Measurements from ENCODE around the gene HCRTR1. TPM values are rescaled to one million over a fixed set of nuclear protein-coding genes. Genes with fewer than 3 reads are reported as not detected.

HCRTR1 gene
- total and polyA plus RNA-seq, 2 donors (not counting 1 experiment from before 2014, with no cell fraction given) = not detected

DNA sequence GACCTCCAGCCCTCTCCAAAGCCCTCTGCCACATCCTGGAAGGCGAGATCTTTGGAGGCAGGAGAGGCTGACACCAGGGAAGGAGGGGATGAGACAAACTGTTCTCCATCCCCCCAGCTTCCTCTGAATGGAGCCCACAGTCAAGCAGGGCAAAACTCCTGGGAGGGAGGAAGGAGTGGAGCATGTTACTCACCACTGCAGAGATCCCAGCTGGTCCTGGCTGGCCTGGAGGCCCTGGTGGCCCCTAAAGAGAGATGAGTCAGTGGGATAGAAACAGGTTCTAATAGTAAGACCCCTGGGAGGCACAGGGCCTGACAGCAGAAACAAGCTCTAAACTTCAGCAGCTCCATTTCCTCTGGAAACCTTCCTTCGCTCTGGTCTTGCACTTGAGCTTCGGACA is 41.2 kb downstream of the HCRTR1 start:
- H2AFZ ChIP-seq (ENCODE audit: low read length) = no peak overlapping the region
- no peaks in the 10 kb centered on the region for H3K27me3 ChIP-seq (ENCODE audit: control insufficient read depth, insufficient read depth, low read length)
- H3K79me2 ChIP-seq (ENCODE audit: control insufficient read depth, insufficient read depth, low read length) = no peaks in the 10 kb centered on the region
- DNase-seq (ENCODE audit: low read depth in 2 of 2) = peak in 1 of 2 donors; percentile 47
- TF ChIP-seq EZH2 (IDR thresholded peaks at IDR 0.05; ENCODE audit: low read length, missing control alignments) = no peak
- TF ChIP-seq, protein P1, sequence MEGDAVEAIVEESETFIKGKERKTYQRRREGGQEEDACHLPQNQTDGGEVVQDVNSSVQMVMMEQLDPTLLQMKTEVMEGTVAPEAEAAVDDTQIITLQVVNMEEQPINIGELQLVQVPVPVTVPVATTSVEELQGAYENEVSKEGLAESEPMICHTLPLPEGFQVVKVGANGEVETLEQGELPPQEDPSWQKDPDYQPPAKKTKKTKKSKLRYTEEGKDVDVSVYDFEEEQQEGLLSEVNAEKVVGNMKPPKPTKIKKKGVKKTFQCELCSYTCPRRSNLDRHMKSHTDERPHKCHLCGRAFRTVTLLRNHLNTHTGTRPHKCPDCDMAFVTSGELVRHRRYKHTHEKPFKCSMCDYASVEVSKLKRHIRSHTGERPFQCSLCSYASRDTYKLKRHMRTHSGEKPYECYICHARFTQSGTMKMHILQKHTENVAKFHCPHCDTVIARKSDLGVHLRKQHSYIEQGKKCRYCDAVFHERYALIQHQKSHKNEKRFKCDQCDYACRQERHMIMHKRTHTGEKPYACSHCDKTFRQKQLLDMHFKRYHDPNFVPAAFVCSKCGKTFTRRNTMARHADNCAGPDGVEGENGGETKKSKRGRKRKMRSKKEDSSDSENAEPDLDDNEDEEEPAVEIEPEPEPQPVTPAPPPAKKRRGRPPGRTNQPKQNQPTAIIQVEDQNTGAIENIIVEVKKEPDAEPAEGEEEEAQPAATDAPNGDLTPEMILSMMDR (conservative IDR thresholded peaks at IDR 0.05 in 1 of 2, IDR thresholded peaks at IDR 0.05 in 1 of 2; ENCODE audit: low read depth in 1 of 2, low read length in 2 of 2) = no peak
- H3K9me3 ChIP-seq (ENCODE audit: control insufficient read depth, insufficient read depth, low read depth, low read length) = no peaks in the 10 kb centered on the region
- no peaks in the 10 kb centered on the region for H3K4me1 ChIP-seq (ENCODE audit: control insufficient read depth, extremely low read depth, insufficient read depth, low read length)
- H3K27ac ChIP-seq (ENCODE audit: insufficient read depth, low read length) = no peak overlapping the region
- peaks cover 32% of the 10 kb centered on the region for H3K36me3 ChIP-seq (ENCODE audit: control insufficient read depth, insufficient read depth, low read length)
- H3K4me3 ChIP-seq (replicated peaks in 1 of 4; ENCODE audit: control extremely low read depth in 1 of 4, insufficient read depth in 1 of 4, low read depth in 3 of 4, low read length in 4 of 4) = no peak overlapping the region
- H3K4me2 ChIP-seq (ENCODE audit: extremely low read depth, insufficient read depth, low read length) = no peak overlapping the region
- H4K20me1 ChIP-seq (ENCODE audit: control insufficient read depth, extremely low read depth, insufficient read depth, low read length) = no peaks in the 10 kb centered on the region
- no peak overlapping the region for H3K9ac ChIP-seq (ENCODE audit: insufficient read depth, low read length)

- no peak overlapping the region for H3K4me3 ChIP-seq (replicated peaks in 1 of 4; ENCODE audit: control extremely low read depth in 1 of 4, insufficient read depth in 1 of 4, low read depth in 3 of 4, low read length in 4 of 4)
- DNase-seq (ENCODE audit: low read depth in 2 of 2) = no peak
- H3K27me3 ChIP-seq (ENCODE audit: control insufficient read depth, insufficient read depth, low read length) = no peaks in the 10 kb centered on the region
- H3K79me2 ChIP-seq (ENCODE audit: control insufficient read depth, insufficient read depth, low read length) = no peaks in the 10 kb centered on the region
- H4K20me1 ChIP-seq (ENCODE audit: control insufficient read depth, extremely low read depth, insufficient read depth, low read length) = no peaks in the 10 kb centered on the region
- H3K27ac ChIP-seq (ENCODE audit: insufficient read depth, low read length) = no peak overlapping the region
- H3K4me1 ChIP-seq (ENCODE audit: control insufficient read depth, extremely low read depth, insufficient read depth, low read length) = no peaks in the 10 kb centered on the region
- H3K4me2 ChIP-seq (ENCODE audit: extremely low read depth, insufficient read depth, low read length) = no peak overlapping the region
- H3K9me3 ChIP-seq (ENCODE audit: control insufficient read depth, insufficient read depth, low read depth, low read length) = no peaks in the 10 kb centered on the region
- peaks cover 28% of the 10 kb centered on the region for H3K36me3 ChIP-seq (ENCODE audit: control insufficient read depth, insufficient read depth, low read length)
- TF ChIP-seq, protein P1 (conservative IDR thresholded peaks at IDR 0.05 in 1 of 2, IDR thresholded peaks at IDR 0.05 in 1 of 2; ENCODE audit: low read depth in 1 of 2, low read length in 2 of 2) = no peak
- H3K9ac ChIP-seq (ENCODE audit: insufficient read depth, low read length) = no peak overlapping the region
- no peak overlapping the region for H2AFZ ChIP-seq (ENCODE audit: low read length)
These were observed 42.4 kb downstream of the HCRTR1 start for GRCh38 chr1:31659889-31660288.

DNA sequence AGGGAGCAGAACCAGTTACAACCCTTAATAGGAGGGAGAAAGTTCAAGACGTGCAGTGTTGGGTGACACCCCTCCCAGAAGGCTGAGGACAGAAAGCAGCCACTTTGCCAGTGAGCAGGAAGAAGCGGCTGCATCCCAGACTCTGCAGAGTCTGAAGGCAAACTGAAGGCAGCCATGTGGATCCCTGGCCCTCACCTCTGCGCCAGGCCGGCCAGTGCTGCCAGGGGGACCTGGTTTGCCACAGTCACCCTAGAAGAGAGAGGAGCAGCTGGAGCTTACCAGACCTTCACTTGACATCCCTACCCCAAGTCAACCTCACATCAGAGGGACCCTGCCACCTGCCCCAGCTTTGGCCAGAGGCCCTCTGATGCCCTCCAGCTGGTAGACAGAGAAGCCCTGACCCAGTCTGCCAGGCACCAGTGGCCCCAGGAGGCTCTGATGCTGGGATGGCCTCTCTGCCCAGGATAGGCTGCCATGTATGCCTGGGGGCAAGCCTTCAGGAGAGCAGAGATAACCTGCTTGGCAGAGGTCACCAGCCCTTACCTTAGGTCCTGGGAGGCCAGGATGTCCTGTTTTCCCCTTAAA is 43.5 kb downstream of the HCRTR1 start:
- no peak overlapping the region for H2AFZ ChIP-seq (ENCODE audit: low read length)
- H4K20me1 ChIP-seq (ENCODE audit: control insufficient read depth, extremely low read depth, insufficient read depth, low read length) = no peaks in the 10 kb centered on the region
- no peaks in the 10 kb centered on the region for H3K9me3 ChIP-seq (ENCODE audit: control insufficient read depth, insufficient read depth, low read depth, low read length)
- no peak for DNase-seq (ENCODE audit: low read depth in 2 of 2)
- H3K79me2 ChIP-seq (ENCODE audit: control insufficient read depth, insufficient read depth, low read length) = no peaks in the 10 kb centered on the region
- H3K36me3 ChIP-seq (ENCODE audit: control insufficient read depth, insufficient read depth, low read length) = peaks cover 23% of the 10 kb centered on the region
- H3K27ac ChIP-seq (ENCODE audit: insufficient read depth, low read length) = no peak overlapping the region
- TF ChIP-seq, protein P1 (conservative IDR thresholded peaks at IDR 0.05 in 1 of 2, IDR thresholded peaks at IDR 0.05 in 1 of 2; ENCODE audit: low read depth in 1 of 2, low read length in 2 of 2) = no peak
- TF ChIP-seq EZH2 (IDR thresholded peaks at IDR 0.05; ENCODE audit: low read length, missing control alignments) = no peak
- no peak overlapping the region for H3K4me3 ChIP-seq (replicated peaks in 1 of 4; ENCODE audit: control extremely low read depth in 1 of 4, insufficient read depth in 1 of 4, low read depth in 3 of 4, low read length in 4 of 4)
- no peak overlapping the region for H3K9ac ChIP-seq (ENCODE audit: insufficient read depth, low read length)
- H3K27me3 ChIP-seq (ENCODE audit: control insufficient read depth, insufficient read depth, low read length) = no peaks in the 10 kb centered on the region
- no peaks in the 10 kb centered on the region for H3K4me1 ChIP-seq (ENCODE audit: control insufficient read depth, extremely low read depth, insufficient read depth, low read length)
- H3K4me2 ChIP-seq (ENCODE audit: extremely low read depth, insufficient read depth, low read length) = no peak overlapping the region

All from fibroblast of lung (primary cell).